Endothelial cell of umbilical vein (primary cell): ENCODE data around the gene LAMB3.

Experiments used
- CTCF ChIP-seq, 2 donors: IDR thresholded peaks; 1 replicate in 1 of 2; 2 replicates in 1 of 2; pipeline ENCODE4 v1.5.1; 2011; ENCODE audit warnings: low read length in 2 of 2, mild to moderate bottlenecking in 2 of 2, moderate library complexity in 2 of 2, control low read depth in 1 of 2, inconsistent platforms in 1 of 2, low read depth in 1 of 2; ENCODE audit not compliant: insufficient read depth in 1 of 2; ENCODE audit errors: extremely low read depth in 1 of 2
- EZH2 ChIP-seq: IDR thresholded peaks from 2 replicates; pipeline ENCODE4 v1.6.1; 2012; ENCODE audit warnings: borderline replicate concordance, low read depth, mild to moderate bottlenecking, moderate library complexity, low read length, inconsistent platforms; ENCODE audit not compliant: severe bottlenecking
- JUN ChIP-seq: IDR thresholded peaks from 2 replicates; pipeline ENCODE4 v1.6.1; 2011; ENCODE audit warnings: borderline replicate concordance, low read depth; ENCODE audit not compliant: insufficient read length, insufficient read depth
- POLR2AphosphoS5 ChIP-seq: IDR thresholded peaks from 2 replicates; pipeline ENCODE4 v1.6.1; 2012; ENCODE audit warnings: low read depth, mild to moderate bottlenecking, control low read depth, low read length, moderate library complexity; ENCODE audit not compliant: insufficient read depth

GRCh38 chr1:209601809-209602657 lies 50.2 kb downstream of the LAMB3 start:
- TF ChIP-seq JUN, result no peak
- no peak for TF ChIP-seq EZH2
- peak; percentile 62 to 66 for TF ChIP-seq CTCF (IDR thresholded peaks at IDR 0.05; ENCODE audit: extremely low read depth in 1 of 2, insufficient read depth in 1 of 2, low read depth in 1 of 2, low read length in 2 of 2)
- TF ChIP-seq POLR2AphosphoS5, result no peak
